KG1 (cell line): ENCODE results near the gene CLINT1.

ENCODE experiments used
- DNase-seq: peaks from one replicate; lab custom pipeline; 2025; lab: John Stamatoyannopoulos, UW

The CLINT1 gene

GRCh38 chr5:157820593-157821252 is 38.2 kb downstream of the CLINT1 start:
- DNase-seq = no peak

GRCh38 chr5:157819502-157820115 is 39.3 kb downstream of the CLINT1 start:
- no peak for DNase-seq

GRCh38 chr5:157818368-157818767 is 40.6 kb downstream of the CLINT1 start:
- DNase-seq = no peak

GRCh38 chr5:157817928-157818327 is 41.0 kb downstream of the CLINT1 start:
- no peak for DNase-seq

GRCh38 chr5:157817387-157817702 is 41.6 kb downstream of the CLINT1 start:
- DNase-seq = no peak

GRCh38 chr5:157816682-157817386 is 42.1 kb downstream of the CLINT1 start:
- DNase-seq = no peak

- DNase-seq = no peak
Observed at GRCh38 chr5:157812086-157812485, 46.9 kb downstream of the CLINT1 start.

- no peak for DNase-seq
Observed at GRCh38 chr5:157808043-157808442, 50.9 kb downstream of the CLINT1 start.

GRCh38 chr5:157802736-157803135 is 56.2 kb downstream of the CLINT1 start:
- DNase-seq = no peak

- DNase-seq = no peak
Observed at GRCh38 chr5:157800137-157800536, 58.8 kb downstream of the CLINT1 start.

GRCh38 chr5:157799578-157799977 is 59.4 kb downstream of the CLINT1 start:
- DNase-seq = no peak

GRCh38 chr5:157793301-157793700 is 65.6 kb downstream of the CLINT1 start:
- no peak for DNase-seq

- DNase-seq = no peak
Observed at GRCh38 chr5:157785801-157786200, 73.1 kb downstream of the CLINT1 start.

GRCh38 chr5:157779221-157779620 is 79.7 kb downstream of the CLINT1 start:
- DNase-seq = no peak

GRCh38 chr5:157778121-157778805 is 80.7 kb downstream of the CLINT1 start:
- no peak for DNase-seq

- no peak for DNase-seq
Observed at GRCh38 chr5:157772127-157772526, 86.8 kb downstream of the CLINT1 start.

- no peak for DNase-seq
Observed at GRCh38 chr5:157770665-157771064, 88.3 kb downstream of the CLINT1 start.

GRCh38 chr5:157767689-157768088 is 91.3 kb downstream of the CLINT1 start:
- no peak for DNase-seq

- DNase-seq = no peak
Observed at GRCh38 chr5:157766902-157767301, 92.0 kb downstream of the CLINT1 start.

GRCh38 chr5:157766442-157766841 is 92.5 kb downstream of the CLINT1 start:
- no peak for DNase-seq

- no peak for DNase-seq
Observed at GRCh38 chr5:157764531-157764930, 94.4 kb downstream of the CLINT1 start.

- peak; percentile 5 for DNase-seq
Observed at GRCh38 chr5:157761690-157762621, 97.0 kb downstream of the CLINT1 start.
